SK-MEL-5 (cell line): ENCODE measurements around the gene FARP1. TPM values are rescaled to one million over a fixed set of nuclear protein-coding genes. Genes with fewer than 3 reads are reported as not detected.

ENCODE experiments used
- DNase-seq: peaks from one replicate; pipeline ENCODE4 v3.0.0-alpha.2; 2016; ENCODE audit warnings: low read depth, low spot score
- in situ Hi-C: cut with HindIII; loops from 2 replicates; pipeline ENCODE4 v1.10.0; 2016; ENCODE audit warnings: low sequenced_read_pairs, high pct_unique_total_duplicates, low pct_unique_long_range_greater_than_20kb
- polyA plus RNA-seq, 2 experiments: library from polyadenylated mRNA; depleted of rRNA; stranded (reverse); fragments of >200 nt; gene quantifications; 2 replicates each; pipeline ENCODE4 v1.2.3, GENCODE V29; 2015
- total RNA-seq: library from RNA; depleted of rRNA; stranded (reverse); fragments of >200 nt; shearing (Covaris generic); gene quantifications from 2 replicates; pipeline ENCODE4 v1.2.3, GENCODE V29; 2014; rRNA removed

FARP1 gene, protein sequence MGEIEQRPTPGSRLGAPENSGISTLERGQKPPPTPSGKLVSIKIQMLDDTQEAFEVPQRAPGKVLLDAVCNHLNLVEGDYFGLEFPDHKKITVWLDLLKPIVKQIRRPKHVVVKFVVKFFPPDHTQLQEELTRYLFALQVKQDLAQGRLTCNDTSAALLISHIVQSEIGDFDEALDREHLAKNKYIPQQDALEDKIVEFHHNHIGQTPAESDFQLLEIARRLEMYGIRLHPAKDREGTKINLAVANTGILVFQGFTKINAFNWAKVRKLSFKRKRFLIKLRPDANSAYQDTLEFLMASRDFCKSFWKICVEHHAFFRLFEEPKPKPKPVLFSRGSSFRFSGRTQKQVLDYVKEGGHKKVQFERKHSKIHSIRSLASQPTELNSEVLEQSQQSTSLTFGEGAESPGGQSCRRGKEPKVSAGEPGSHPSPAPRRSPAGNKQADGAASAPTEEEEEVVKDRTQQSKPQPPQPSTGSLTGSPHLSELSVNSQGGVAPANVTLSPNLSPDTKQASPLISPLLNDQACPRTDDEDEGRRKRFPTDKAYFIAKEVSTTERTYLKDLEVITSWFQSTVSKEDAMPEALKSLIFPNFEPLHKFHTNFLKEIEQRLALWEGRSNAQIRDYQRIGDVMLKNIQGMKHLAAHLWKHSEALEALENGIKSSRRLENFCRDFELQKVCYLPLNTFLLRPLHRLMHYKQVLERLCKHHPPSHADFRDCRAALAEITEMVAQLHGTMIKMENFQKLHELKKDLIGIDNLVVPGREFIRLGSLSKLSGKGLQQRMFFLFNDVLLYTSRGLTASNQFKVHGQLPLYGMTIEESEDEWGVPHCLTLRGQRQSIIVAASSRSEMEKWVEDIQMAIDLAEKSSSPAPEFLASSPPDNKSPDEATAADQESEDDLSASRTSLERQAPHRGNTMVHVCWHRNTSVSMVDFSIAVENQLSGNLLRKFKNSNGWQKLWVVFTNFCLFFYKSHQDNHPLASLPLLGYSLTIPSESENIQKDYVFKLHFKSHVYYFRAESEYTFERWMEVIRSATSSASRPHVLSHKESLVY
- 39.8 and 49.0 TPM in 2 replicates for total RNA-seq
- polyA plus RNA-seq (2015; cell fraction: cytosol; rRNA removed): 71.4 and 92.7 TPM in 2 replicates
- polyA plus RNA-seq (2015; cell fraction: nucleus; rRNA removed): 115 and 209 TPM in 2 replicates

GRCh38 chr13:98142380-98143156, at the start of gene FARP1:
Gene FARP1 (plus strand): TSS chr13:98143094. CDS start chr13:98213243, 70,149 bp downstream.
- DNase-seq: peak; percentile 70
- in situ Hi-C loops: loop anchor here (25.0 kb wide), 1 partner anchor 270 kb away; no protein-coding TSS in a partner anchor

GRCh38 chr13:98094678-98095266, 48.1 kb upstream of the FARP1 start:
- in situ Hi-C loops: no loop called here
- no peak for DNase-seq

DNA sequence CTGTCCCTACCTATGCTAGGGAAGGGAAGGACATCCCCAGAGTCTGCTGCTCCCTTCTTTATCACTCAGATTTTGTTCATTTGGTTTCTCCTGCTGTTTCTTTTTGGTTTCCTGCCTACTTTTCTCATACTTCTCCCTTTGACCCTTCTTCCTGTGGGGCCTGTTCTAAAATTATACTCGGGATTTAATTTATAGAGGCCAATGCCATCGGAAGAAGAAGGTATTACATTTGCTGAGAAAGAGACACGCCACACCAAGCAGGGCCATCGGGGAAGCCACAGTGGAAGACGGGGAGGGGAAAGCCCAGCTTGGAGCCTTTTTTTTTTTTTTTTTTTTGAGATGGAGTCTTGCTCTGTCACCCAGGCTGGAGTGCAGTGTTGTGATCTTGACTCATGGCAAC, 46.8 kb upstream of the FARP1 start:
- in situ Hi-C loops: no loop called here
- no peak for DNase-seq

GRCh38 chr13:98097749-98098148, 45.1 kb upstream of the FARP1 start:
- DNase-seq: no peak
- in situ Hi-C loops: no loop called here

DNA sequence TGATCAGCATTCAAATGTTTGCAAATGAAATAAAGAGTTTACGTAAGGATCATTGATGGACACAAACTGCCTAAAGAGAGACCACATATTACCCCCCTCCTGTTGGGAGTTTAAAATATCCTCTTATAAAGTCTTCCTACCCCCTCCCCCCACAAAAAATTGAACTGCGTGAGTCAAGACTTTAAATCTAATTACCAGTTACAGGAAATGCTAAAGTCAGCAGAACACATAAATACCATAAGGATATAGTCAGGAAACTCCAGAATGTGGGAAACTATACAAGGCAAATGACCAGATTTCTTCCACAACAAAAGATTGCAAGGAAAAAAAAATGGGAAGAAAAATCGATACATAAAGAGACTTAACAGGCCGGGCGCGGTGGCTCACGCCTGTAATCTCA, 44.4 kb upstream of the FARP1 start:
- in situ Hi-C loops: no loop called here
- DNase-seq: no peak

DNA sequence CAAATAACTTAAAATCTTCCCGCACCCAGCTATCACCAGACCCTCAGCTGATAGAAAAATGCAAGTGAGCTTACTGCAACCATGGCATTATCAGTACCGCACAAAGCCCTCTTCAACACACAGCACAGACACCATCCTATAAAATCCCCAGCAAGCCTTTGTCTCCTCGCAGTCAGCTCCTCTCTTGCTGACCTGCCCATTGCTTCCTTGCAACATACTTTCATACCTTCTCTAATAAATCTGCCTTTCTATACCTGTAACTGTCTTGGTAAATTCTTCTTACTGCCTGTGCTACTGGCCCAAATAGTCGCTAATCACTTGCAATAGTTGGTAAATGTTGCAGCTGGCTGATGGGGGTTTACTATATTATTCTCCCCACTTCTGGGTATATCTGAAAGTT, 43.3 kb upstream of the FARP1 start:
- in situ Hi-C loops: no loop called here
- DNase-seq: no peak

- in situ Hi-C loops: no loop called here
- DNase-seq: no peak
These were observed 42.4 kb upstream of the FARP1 start for GRCh38 chr13:98100481-98100880.

DNA sequence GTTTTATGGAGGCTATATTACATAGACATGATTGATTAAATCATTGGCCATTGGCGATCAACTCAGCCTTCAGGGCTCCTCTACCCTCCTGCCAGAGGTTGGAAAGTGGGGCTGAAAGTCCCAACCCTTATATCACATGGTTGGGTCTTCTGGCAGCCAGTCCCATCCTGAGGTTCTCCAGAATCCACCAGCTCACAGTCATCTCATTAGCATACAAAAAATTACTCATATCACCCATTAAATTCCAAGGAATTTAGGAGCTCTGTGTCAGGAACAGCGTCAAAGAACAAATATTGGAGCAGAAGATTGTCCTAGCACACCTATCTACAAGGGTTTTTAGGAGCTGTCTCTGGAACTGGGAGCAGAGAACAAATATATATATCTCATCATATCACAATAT, 39.4 kb upstream of the FARP1 start:
- no peak for DNase-seq
- in situ Hi-C loops: no loop called here

GRCh38 chr13:98103942-98104880, 38.7 kb upstream of the FARP1 start:
- in situ Hi-C loops: no loop called here
- peak; percentile 47 for DNase-seq

DNA sequence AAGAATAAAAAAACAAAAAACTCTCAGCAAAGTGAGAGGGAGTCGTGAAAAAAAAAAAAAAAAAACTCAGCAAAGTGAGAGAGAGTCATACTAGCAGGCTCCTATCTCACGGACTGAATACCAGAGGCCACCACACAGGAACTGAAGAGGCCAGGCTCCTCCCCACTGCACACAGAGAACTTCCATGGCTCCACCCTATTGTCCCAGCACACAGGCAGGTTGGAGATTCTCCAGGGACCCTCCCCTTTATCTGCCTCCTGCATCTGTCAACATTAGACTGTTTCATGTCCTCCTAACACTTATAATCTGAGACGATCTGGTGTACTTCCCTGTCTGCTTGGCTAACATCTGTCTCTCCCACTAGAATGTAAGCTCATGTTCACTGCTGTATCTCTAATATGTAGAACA, 37.0 kb upstream of the FARP1 start:
- DNase-seq: no peak
- in situ Hi-C loops: no loop called here

DNA sequence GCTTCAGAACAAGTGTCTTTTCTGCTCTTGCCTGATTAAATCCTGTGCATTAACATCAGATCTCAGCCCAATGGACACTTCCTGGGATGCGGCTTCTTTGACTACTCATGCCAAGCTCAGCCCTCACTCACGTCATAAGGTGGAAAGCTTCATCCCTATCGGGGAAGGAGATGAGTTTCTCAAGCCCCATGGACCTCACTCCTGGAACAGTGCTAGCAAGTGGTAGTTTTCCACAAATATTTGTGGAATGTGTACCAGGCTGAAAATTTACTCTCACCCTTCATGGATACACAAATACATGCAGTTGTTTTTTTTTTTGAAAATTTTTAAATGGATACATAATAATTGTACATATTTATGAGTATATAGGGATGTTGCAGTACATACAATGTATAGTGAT, 34.6 kb upstream of the FARP1 start:
- in situ Hi-C loops: no loop called here
- no peak for DNase-seq

GRCh38 chr13:98109226-98109853, 33.6 kb upstream of the FARP1 start:
- in situ Hi-C loops: no loop called here
- DNase-seq: no peak

- in situ Hi-C loops: no loop called here
- no peak for DNase-seq
These were observed 32.1 kb upstream of the FARP1 start for GRCh38 chr13:98110749-98111148.

GRCh38 chr13:98111168-98112098, 31.5 kb upstream of the FARP1 start:
- in situ Hi-C loops: no loop called here
- DNase-seq: no peak

DNA sequence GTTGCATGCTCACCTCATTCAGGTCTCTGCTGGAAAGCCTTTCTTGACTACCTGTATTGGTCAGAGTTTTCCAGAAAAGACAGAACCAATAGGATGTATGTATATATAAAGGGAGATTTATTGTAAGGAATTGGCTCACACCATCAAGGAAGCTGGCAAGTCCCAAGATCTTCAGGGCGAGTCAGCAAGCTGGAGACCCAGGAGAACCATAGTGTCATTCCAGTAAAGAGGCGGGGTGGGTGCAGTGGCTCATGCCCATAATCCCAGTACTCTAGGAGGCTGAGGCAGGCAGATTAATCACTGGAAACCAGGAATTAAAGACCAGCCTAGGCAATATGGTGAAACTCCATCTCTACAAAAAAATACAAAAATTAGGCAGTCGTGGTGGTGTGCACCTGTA, 30.4 kb upstream of the FARP1 start:
- in situ Hi-C loops: no loop called here
- no peak for DNase-seq
